ENCODE measurements around the gene SIX2. TPM values are rescaled to one million over a fixed set of nuclear protein-coding genes. Genes with fewer than 3 reads are reported as not detected.
A peak's percentile ranks its signal among the peaks of the same experiment; 100 is the strongest.

SIX2 gene
- total RNA-seq, 1 donor from 2014 or later = 0.65 TPM

DNA sequence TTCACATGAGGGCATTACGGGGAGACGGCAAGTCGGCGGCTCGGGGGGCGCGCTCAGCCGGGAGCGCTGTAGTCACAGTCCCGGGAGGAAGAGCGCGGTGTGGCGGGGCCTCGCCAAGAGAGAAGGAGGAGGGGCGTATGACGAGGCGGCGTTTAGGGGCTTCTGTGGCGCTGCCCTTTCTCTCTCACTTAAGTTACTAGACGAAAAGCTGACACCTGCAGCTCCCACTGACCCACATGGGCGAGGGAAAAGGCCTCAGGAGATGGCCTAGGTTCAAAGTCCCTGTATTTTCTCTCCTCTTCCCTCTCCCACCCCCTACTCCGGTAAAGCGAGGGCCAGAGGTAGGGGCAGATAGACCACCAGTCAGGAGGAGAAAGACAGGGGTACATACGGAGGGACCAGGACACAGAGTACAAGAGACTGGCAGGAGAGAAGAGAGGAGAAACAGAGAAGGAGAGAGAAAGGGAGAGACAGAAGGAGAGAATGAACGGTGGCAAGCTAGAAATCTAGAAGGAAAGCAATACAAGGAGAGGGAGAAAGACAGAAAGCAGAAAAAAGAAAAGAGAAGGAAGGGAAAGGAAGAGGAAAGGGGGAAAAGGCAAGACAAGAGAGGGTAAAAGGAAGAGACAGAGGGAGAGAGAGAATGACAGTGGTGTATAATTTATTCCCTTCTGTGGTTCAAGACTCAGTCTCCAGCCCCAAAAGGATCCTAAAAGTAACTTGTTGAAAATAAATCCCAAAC is 3.8 kb downstream of the SIX2 start:
- intact Hi-C loops (cut with DNase I) = no loop called here

GRCh38 chr2:45004562-45005191 is 4.6 kb downstream of the SIX2 start:
- DNase-seq = no peak
- intact Hi-C loops (cut with DNase I) = no loop called here

More for the DNA sequence above, 3.8 kb downstream of the SIX2 start:
- DNase-seq (no peak), ATAC-seq (ENCODE audit: poor library complexity) (no peak)

DNA sequence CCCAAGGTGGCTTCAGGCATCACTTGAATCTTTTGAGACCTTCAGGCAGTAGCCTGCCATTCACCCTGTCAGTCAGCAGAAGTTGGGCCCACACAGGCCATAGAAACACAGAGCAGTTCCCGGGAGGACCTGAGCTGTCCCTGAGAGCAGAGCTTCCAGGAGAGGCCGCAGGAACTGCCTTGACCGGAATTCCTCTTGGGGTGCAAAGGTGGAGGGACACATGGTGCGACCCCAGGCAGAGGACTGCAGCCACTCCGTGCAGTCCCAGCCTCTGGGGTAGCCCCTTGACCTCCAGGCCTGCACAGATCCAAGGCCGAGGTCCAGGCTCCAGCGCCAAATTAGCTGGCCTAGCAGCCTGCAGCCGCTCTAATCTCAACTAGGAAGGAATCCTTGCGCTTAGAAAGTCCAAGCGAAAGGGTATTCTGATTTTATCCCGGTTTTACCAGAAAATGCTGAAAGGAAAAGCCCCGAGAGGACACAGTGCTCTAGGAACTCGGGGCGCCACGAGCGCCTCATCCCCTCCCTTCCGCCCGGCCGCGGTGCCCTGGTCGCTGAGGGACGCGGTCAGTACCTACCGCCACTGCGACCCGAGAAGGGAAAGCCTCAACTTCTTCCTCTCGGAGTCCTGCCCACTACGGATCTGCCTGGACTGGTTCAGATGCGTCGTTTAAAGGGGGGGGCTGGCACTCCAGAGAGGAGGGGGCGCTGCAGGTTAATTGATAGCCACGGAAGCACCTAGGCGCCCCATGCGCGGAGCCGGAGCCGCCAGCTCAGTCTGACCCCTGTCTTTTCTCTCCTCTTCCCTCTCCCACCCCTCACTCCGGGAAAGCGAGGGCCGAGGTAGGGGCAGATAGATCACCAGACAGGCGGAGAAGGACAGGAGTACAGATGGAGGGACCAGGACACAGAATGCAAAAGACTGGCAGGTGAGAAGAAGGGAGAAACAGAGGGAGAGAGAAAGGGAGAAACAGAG is 5.4 kb downstream of the SIX2 start:
- intact Hi-C loops (cut with DNase I) = no loop called here
- ATAC-seq (ENCODE audit: poor library complexity) = no peak

More at GRCh38 chr2:45004562-45005191, 4.6 kb downstream of the SIX2 start:
- no peak for ATAC-seq (ENCODE audit: poor library complexity)

GRCh38 chr2:45002686-45003085 is 6.6 kb downstream of the SIX2 start:
- DNase-seq (no peak), ATAC-seq (ENCODE audit: poor library complexity) (no peak)
- intact Hi-C loops (cut with DNase I) = no loop called here

More for the DNA sequence above, 5.4 kb downstream of the SIX2 start:
- no peak for DNase-seq

DNA sequence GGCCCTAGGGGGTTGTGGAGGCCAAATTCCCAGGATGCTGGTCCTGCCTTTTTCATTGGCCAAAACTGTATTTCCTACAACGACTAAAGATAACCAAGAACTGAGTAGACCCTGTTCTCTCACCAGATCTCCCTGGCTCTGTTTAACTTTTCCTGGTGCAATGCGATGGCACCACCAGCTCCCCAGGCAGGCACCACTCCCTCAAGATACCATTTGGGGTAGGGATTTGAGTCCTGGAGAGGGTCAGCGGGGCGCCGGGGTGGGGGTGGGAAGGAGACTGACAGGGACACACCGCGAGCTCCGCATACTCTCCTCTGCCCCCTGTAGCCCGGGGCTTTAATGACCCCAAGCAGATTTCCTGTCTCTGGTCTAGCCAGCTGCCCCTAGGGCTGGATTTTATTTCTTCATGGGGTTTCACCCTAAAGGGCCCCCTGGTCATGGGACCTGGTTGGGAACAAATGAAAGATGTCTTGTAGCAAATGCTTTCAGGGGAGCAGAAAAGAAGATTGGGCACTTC is 7.3 kb downstream of the SIX2 start:
- intact Hi-C loops (cut with DNase I) = no loop called here
- ATAC-seq (ENCODE audit: poor library complexity) (peak; percentile 14), DNase-seq (no peak)

GRCh38 chr2:45000921-45001868 is 8.1 kb downstream of the SIX2 start:
- peak; percentile 42 for ATAC-seq (ENCODE audit: poor library complexity)
- no peak for DNase-seq

GRCh38 chr2:45000341-45000901 is 8.8 kb downstream of the SIX2 start:
- ATAC-seq (ENCODE audit: poor library complexity) (peak; percentile 27), DNase-seq (no peak)
- intact Hi-C loops (cut with DNase I) = no loop called here

More at GRCh38 chr2:45000921-45001868, 8.1 kb downstream of the SIX2 start:
- intact Hi-C loops (cut with DNase I) = no loop called here

GRCh38 chr2:44999540-44999939 is 9.7 kb downstream of the SIX2 start:
- ATAC-seq (ENCODE audit: poor library complexity) (no peak), DNase-seq (no peak)
- intact Hi-C loops (cut with DNase I) = no loop called here

GRCh38 chr2:44997963-44998362 is 11.3 kb downstream of the SIX2 start:
- intact Hi-C loops (cut with DNase I) = no loop called here
- ATAC-seq (ENCODE audit: poor library complexity) (no peak), DNase-seq (no peak)

- intact Hi-C loops (cut with DNase I) = no loop called here
- ATAC-seq (ENCODE audit: poor library complexity) (no peak), DNase-seq (no peak)
These were observed 12.9 kb downstream of the SIX2 start for GRCh38 chr2:44996356-44996755.

DNA sequence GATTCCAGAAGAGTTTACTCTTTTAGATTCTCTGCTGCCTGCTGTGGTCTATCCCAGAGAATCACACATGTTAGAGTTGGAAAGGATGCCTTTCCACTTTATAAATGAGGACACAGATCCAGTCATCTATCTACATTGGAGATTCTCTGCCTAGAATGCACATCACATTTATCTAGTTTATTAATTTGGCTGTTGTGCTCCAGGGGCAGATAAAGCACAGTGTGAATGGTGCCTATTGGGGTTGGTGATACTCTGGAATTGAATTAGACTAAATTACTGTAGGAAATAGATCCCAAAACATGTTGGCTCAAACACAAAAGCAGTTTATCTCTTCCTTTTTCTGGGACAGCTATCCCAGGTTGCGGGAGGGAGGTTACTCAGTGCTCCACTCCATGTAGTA is 14.9 kb downstream of the SIX2 start:
- ATAC-seq (ENCODE audit: poor library complexity) (no peak), DNase-seq (no peak)
- intact Hi-C loops (cut with DNase I) = no loop called here

DNA sequence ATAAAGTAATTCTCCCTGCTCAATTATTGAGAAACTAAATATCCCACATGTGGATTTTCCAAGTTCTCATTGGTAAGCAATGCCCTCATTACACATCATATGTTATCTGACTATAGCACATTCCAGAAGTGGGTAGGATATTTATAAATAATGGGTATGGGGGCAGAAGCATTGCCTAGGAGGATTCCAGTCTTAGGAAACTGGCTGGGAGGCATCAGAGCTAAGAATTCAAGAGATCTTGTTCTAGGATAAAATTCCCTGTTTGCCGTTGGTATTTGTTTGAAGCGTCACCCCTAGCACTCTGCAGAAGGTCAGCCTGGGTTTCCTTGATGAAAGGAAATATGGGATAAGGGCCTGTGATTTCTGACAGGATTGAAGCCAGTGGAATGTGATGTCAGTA is 20.1 kb downstream of the SIX2 start:
- ATAC-seq (ENCODE audit: poor library complexity) (no peak), DNase-seq (no peak)
- intact Hi-C loops (cut with DNase I) = no loop called here

GRCh38 chr2:44983836-44984604 is 25.2 kb downstream of the SIX2 start:
- intact Hi-C loops (cut with DNase I) = no loop called here
- no peak for DNase-seq
- ATAC-seq (ENCODE audit: poor library complexity) = no peak

DNA sequence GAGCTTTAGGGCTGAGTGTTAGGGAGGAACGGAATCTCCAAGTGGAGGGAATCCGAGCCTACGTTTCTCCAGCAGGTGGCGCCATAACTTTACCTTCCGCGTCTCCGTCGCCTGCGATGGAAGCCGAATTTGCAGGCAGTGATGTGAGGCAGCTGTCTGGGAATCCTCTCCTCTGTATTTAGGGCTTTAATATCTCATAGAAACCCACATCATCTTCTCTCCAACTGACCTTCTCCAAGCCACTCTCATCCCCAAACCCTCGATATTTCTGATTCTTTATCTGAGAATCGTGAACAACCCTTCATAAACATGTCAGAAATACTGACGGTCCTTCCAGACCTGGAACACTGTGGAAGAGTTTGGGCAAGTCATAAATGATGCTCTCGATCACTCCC is 27.5 kb downstream of the SIX2 start:
- intact Hi-C loops (cut with DNase I) = loop anchor here (2.0 kb wide), 1 partner anchor 513 kb away; no protein-coding TSS in a partner anchor
- DNase-seq = peak; percentile 78
- ATAC-seq (ENCODE audit: poor library complexity) = peak; percentile 89

DNA sequence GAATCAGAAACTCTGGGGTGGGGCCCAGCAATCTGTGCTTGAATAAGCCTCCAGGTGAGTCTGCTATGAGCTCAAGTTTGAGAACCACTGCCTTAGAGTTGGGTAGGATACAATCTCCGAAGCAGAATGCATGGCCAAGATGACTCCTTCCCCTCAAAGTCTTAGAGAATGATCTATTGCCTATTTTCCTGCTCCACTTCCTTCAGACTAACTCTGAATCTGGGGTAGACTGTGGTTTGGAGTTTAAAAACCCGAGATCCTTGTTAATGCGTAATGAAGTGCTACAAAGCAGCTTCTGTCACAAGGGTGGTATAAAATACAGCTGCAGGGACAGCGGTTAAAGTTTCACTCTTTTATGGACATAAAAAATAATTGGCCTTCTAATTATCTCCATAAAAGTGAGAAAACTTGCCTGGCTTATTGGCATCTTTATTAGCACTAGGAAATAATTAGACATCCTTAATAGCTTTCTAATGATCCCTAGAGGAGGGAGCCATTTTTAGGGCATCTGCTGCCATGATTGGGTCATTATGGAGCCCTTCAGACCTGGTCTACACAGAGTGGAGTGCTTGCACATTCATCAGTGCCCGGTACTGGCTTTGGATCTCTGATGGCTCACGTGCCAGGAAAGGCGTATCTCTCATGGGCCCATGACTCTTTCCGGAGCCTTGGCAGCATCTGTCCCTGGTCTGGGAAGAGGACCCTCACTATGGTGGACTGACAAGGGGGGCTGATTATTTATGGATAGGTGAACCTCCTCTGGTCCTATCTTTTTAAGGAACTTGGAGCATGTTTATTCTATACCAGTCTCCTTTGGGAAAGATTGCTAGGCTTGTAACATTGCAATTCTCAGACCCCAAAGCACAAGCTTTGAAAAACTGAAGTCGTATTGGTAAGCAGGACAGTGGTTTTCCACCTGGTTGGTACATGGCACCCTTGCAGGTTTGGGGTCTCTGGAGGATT is 28.2 kb downstream of the SIX2 start:
- DNase-seq (no peak), ATAC-seq (ENCODE audit: poor library complexity) (no peak)
- intact Hi-C loops (cut with DNase I) = loop anchor here (2.0 kb wide), 1 partner anchor 514 kb away; no protein-coding TSS in a partner anchor

DNA sequence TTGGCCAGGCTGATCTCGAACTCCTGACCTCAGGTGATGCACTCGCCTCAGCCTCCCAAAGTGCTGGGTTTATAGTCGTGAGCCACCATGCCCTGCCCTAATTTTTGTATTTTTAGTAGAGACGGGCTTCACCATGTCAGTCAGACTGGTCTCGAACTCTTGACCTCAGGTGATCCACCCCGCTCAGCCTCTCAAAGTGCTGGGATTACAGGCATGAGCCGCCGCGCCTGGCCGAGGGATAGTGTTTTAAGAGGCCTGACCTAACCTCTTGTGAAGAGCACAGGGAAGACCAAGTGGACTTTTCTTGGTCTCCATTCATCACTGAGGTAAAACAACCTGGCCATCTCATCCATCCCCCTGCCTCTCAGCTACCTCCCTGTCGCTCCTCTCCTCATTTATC is 29.7 kb downstream of the SIX2 start:
- no peak for DNase-seq
- ATAC-seq (ENCODE audit: poor library complexity) = no peak
- intact Hi-C loops (cut with DNase I) = no loop called here

Measured in Right ventricle myocardium superior (tissue), 1 donor.